ENCODE data around the gene SLC66A1. TPM values are rescaled to one million over a fixed set of nuclear protein-coding genes. Genes with fewer than 3 reads are reported as not detected.
"Not testable (repeated sequence)": the region's sequence is repeated elsewhere in the genome, so short reads cannot be mapped to it uniquely, and the experiment has no call there.

SLC66A1 gene
- total RNA-seq, 4 donors from 2014 or later = 6.8 to 14.3 (median 10.3) TPM

GRCh38 chr1:19294638-19295037 is 17.5 kb upstream of the SLC66A1 start:
- DNase-seq = no peak
- TF ChIP-seq POLR2A (IDR thresholded peaks at IDR 0.05) = no peak
- TF ChIP-seq CTCF (IDR thresholded peaks at IDR 0.05) = no peak
- no peak overlapping the region for H3K4me3 ChIP-seq
- peaks cover 0 to under 1% (median 0%) of the 10 kb centered on the region in 3 donors for H3K4me1 ChIP-seq
- no peaks in the 10 kb centered on the region for H3K27me3 ChIP-seq
- H3K27ac ChIP-seq = no peak overlapping the region
- intact Hi-C loops (cut with DNase I) = no loop called here
- peaks cover 0 to 18% (median 0%) of the 10 kb centered on the region in 3 donors for H3K36me3 ChIP-seq
- 69 to 100% methylated on average over 2 of the region's 2 CpGs for WGBS, 2 donors
- H3K9me3 ChIP-seq = peaks cover 0 to 21% (median 10%) of the 10 kb centered on the region in 3 donors

- intact Hi-C loops (cut with DNase I) = no loop called here
- TF ChIP-seq POLR2A (IDR thresholded peaks at IDR 0.05) (no peak), CTCF (IDR thresholded peaks at IDR 0.05) (no peak)
- H3K36me3 ChIP-seq = peaks cover 10 to 53% (median 14%) of the 10 kb centered on the region in 3 donors
- H3K27me3 ChIP-seq = no peaks in the 10 kb centered on the region
- DNase-seq = no peak
- 81% methylated on average over 2 of the region's 2 CpGs; no CpG with 5 or more reads in 1 of the 2 donors for WGBS, 2 donors
- no peaks in the 10 kb centered on the region for H3K4me1 ChIP-seq
- H3K4me3 ChIP-seq = no peak overlapping the region
- peaks cover 0 to 6% (median 2%) of the 10 kb centered on the region in 3 donors for H3K9me3 ChIP-seq
- H3K27ac ChIP-seq = no peak overlapping the region
Measured at GRCh38 chr1:19300211-19300610, 11.9 kb upstream of the SLC66A1 start.

- DNase-seq; H3K9me3 ChIP-seq; H3K27ac ChIP-seq; H3K4me3 ChIP-seq; H3K27me3 ChIP-seq; intact Hi-C loops (cut with DNase I); H3K4me1 ChIP-seq: not testable (repeated sequence)
- peaks cover 23 to 85% (median 28%) of the 10 kb centered on the region in 3 donors for H3K36me3 ChIP-seq
- 90 to 98% methylated on average over 8 to 9 of the region's 10 CpGs for WGBS, 2 donors
Measured at GRCh38 chr1:19304081-19304480, 8.0 kb upstream of the SLC66A1 start.

GRCh38 chr1:19305880-19306279 is 6.2 kb upstream of the SLC66A1 start:
- DNase-seq = no peak
- Histone ChIP-seq H3K9me3 (no peaks in the 10 kb centered on the region), H3K4me1 (peaks cover 3 to 26% (median 4%) of the 10 kb centered on the region in 3 donors), H3K27ac (no peak overlapping the region), H3K27me3 (no peaks in the 10 kb centered on the region), H3K4me3 (no peak overlapping the region), H3K36me3 (peaks cover 23 to 81% (median 28%) of the 10 kb centered on the region in 3 donors)
- intact Hi-C loops (cut with DNase I) = no loop called here
- TF ChIP-seq CTCF (IDR thresholded peaks at IDR 0.05) (no peak), POLR2A (IDR thresholded peaks at IDR 0.05) (no peak)
- WGBS, 2 donors = 88 to 96% methylated on average over 7 to 9 of the region's 11 CpGs

GRCh38 chr1:19306941-19307340 is 5.2 kb upstream of the SLC66A1 start:
- intact Hi-C loops (cut with DNase I) = no loop called here
- Histone ChIP-seq H3K9me3 (no peaks in the 10 kb centered on the region), H3K27me3 (no peaks in the 10 kb centered on the region), H3K36me3 (peaks cover 23 to 71% (median 28%) of the 10 kb centered on the region in 3 donors), H3K4me1 (peaks cover 6 to 34% (median 9%) of the 10 kb centered on the region in 3 donors), H3K27ac (no peak overlapping the region), H3K4me3 (no peak overlapping the region)
- TF ChIP-seq CTCF (IDR thresholded peaks at IDR 0.05) (no peak), POLR2A (IDR thresholded peaks at IDR 0.05) (no peak)
- DNase-seq = no peak
- WGBS, 2 donors = 89 to 100% methylated on average over 4 to 6 of the region's 6 CpGs
